ENCODE results near the gene PSKH1.
"Not testable (repeated sequence)": the region's sequence is repeated elsewhere in the genome, so short reads cannot be mapped to it uniquely, and the experiment has no call there.

PSKH1 gene

DNA sequence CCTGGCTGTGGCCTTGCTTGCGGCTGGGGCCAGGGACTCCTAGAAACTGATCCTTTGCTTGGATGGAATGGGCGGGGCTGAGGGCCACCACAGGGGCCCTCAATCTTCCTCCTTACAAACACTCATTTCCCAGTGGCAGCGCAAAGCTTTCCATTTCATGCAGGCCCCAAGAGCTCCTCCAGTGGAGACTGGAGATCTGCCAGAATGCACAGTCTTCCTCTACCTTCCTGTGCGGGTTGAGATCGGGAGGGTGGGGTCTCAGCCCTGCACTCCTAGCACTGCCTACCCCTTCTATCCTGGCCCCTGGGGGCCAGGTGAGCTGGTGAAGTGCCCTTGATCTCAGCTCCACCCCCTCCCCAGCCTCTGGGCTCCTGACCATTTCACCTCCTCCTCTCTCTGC is 6.7 kb upstream of the PSKH1 start:
- DNase-seq (ENCODE audit: low read depth in 2 of 2) = no peak

DNA sequence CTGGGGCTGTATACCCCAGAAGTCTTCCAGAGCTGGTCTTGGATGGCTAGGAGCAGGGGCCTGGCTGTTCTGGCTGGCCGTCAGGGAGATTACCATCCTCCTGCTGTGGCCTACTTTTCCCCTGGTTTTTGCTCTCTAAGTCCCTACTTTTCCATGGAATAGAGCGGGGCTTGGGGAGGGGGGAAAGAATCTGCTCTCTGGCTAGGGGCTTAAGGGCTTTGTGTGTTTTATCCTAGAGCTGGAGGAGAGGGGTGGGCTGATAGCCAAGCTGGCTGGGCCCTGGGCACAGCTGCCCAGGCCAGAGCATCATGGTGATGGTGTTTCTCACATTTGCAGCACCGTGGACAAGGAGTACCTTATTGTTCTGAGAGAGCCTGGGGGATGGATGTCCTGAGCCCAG is 4.7 kb upstream of the PSKH1 start:
- no peak for DNase-seq (ENCODE audit: low read depth in 2 of 2)

- DNase-seq (ENCODE audit: low read depth in 2 of 2) = no peak
Measured at GRCh38 chr16:67892375-67892774, 679 bp upstream of the PSKH1 start.

DNA sequence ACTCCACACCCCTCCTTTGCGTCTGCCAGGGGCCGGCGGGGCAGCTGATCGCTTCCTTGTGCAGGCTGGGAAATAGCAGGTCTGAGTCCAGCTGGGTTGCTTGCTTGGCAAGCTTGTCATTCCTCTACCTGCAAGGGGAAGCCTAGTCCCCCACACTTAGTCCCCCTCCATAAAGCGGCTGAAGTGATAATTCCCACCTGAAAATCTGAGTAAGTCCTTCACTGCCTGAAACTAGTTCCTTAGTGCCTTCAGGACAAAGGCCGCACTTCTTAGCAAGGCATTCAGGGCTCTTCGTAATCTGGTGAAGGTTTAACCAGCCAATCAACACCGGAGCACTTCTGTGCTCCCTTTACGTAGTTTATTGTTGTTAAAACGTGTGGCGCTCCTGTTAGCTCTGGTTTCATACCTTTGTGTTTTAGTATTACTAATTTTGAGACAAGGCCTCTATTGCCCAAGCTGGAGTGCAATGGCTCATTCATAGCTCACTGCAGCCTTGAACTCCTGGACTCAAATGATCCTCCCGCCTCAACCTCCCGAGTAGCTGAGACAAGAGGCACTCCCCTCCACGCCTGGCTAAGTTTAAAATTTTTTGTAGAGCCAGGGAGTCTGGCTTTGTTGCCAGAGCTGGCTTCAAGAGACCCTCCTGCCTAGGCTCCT is 817 bp downstream of the PSKH1 start:
- no peak for DNase-seq (ENCODE audit: low read depth in 2 of 2)

GRCh38 chr16:67897231-67897630 is 4.2 kb downstream of the PSKH1 start:
- no peak for DNase-seq (ENCODE audit: low read depth in 2 of 2)

DNA sequence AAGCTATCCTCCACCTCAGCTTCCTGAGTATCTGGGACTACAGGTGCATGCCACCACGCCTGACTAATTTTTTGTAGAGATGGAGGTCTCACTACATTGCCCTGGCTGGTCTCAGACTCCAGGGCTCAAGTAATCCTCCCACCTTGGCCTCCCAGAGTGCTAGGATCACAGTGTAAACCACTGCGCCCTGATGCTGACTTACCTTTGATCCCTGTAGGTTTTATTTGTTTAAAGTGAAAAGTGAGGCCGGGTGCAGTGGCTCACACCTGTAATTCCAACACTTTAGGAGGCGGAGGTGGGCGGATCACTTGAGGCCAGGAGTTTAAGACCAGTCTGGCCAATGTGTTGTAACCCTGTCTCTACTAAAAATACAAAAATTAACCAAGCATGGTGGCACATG is 8.7 kb downstream of the PSKH1 start:
- no peak for DNase-seq (ENCODE audit: low read depth in 2 of 2)

- no peak for DNase-seq (ENCODE audit: low read depth in 2 of 2)
Measured at GRCh38 chr16:67902831-67903230, 9.8 kb downstream of the PSKH1 start.

DNA sequence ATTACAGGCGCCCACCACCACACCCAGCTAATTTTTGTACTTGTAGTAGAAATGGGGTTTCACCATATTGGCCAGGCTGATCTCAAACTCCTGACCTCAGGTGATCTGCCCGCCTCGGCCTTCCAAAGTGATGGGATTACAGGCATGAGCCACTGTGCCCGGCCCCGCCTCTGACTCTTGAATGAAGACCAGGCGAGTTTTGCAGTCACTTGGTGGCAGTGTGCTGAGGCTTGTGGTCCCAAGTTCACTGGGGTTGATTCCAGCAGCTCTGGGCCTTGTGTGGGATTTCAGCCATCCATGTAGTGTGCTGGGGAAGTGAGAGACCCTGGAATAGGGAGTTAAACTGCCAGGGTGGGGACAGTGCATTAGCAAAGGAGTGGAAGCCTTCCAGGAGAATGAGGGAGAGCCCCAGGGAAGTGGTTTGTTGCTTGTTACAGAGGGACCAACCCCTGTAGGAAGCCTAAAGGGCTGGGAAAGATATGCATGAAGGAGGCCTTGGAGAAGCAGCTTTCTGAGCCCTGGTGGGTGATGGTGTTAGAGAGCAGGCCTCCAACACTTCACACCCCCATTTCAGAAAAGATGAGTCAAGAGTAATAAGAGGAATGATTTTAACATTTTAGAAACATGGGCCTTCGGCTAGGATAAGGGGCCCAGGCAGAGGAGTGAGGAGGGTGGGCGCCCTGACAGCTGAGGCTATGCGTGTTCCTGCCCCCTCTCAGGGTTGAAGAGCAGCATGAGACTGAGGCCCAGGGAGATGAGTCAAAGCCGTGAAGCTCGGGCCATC is 14.5 kb downstream of the PSKH1 start:
- DNase-seq (ENCODE audit: low read depth in 2 of 2) = no peak

GRCh38 chr16:67909056-67909742 is 16.1 kb downstream of the PSKH1 start:
- DNase-seq (ENCODE audit: low read depth in 2 of 2) = no peak

DNA sequence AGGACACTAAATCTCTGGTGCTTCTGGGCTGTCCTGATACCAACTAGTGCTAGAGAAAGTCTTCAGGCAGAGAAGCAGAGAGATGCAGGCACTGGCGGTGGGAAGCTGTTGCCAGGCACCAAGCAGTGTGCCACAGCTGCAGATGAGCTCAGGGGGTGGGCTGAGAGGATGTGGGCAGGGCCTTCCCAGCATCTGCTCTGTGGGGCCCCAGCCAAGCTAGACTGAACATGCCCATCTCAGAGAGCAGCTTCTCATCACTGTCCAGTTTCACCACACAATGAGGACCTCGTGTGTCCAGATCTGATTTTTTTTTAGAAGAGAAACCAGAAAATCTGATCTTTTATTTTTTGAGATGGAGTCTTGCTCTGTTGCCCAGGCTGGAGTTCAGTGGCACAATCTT is 17.1 kb downstream of the PSKH1 start:
- DNase-seq (ENCODE audit: low read depth in 2 of 2) = peak in 1 of 2 donors; percentile 24

- DNase-seq (ENCODE audit: low read depth in 2 of 2) = no peak
Measured at GRCh38 chr16:67914758-67915495, 21.9 kb downstream of the PSKH1 start.

GRCh38 chr16:67915496-67915769 is 22.4 kb downstream of the PSKH1 start:
- not testable (repeated sequence) for DNase-seq (ENCODE audit: low read depth in 2 of 2)

DNA sequence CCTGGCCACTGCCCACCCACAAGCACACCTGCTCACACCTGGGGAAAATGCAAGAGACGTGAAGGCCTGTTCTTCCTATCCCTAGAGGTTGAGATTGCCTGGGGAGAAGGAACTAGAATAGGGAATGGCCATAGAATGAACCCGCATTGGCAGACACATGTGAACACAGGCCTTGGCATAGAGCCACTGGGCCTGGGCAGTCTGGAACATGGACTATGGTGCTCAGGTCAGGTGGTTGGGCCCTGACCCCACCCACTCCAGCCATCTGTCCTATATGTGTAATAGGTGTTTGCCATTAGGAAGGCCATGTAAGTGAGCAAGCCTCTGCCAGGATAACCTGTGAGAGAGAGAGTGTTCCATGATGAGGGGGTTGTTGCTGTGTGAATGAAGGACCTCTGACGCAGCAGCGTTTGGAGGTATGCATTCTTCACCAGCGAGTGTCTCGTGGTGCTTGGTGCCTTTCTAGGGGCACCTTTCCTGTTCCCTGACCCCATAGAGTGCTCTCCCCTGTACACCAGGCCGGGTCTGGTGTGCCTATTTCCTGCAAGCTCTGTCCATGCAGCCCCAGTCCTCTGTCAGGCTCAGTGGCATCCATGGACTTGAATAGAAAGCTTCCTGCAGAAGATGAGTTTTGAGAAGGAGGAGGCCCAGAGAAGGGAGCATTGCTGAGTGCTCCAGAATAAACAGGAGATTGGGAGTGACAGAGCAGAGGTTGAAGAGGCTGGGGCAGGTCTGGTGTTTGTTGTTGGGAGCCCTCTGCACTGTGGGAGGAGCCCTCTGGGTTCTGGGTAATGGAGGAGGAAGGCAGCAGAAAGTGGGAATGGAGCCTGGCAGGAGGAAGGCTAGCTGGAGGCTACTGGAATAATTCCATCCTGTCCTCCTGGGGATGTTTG is 23.0 kb downstream of the PSKH1 start:
- no peak for DNase-seq (ENCODE audit: low read depth in 2 of 2)

GRCh38 chr16:67917140-67917851 is 24.2 kb downstream of the PSKH1 start:
- no peak for DNase-seq (ENCODE audit: low read depth in 2 of 2)

GRCh38 chr16:67917852-67918236 is 24.8 kb downstream of the PSKH1 start:
- peak in 1 of 2 donors; percentile 24 for DNase-seq (ENCODE audit: low read depth in 2 of 2)

DNA sequence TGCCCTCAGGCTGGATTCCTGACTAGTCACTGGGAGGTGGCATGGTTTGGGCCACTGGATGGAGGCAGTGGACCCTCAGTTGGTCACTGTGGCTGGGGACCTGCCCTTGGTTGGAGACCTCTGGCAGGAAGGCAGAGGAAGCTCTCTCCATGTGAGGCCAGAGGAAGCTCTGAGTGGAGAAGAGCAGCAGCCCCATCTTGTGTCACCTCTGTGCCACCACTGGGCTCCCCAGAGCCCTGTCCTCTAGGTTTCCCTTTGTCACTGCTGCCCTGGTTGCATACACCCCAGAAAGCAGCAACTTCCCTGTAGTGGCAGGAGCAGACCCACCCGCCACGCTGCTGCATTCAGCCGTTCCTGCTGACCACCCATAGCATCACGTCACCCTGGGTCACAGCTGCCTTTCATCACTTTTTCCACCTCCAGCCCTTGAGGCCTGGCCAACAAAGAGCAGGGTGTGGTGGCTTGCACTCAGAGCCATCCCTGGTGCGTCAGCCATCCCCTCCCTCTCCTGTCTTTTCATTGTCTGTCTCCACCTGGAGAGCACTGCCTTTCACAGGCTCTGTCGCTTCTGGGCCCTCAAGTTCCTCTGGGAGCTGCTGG is 26.7 kb downstream of the PSKH1 start:
- DNase-seq (ENCODE audit: low read depth in 2 of 2) = no peak

GRCh38 chr16:67922221-67922620 is 29.2 kb downstream of the PSKH1 start:
- no peak for DNase-seq (ENCODE audit: low read depth in 2 of 2)

DNA sequence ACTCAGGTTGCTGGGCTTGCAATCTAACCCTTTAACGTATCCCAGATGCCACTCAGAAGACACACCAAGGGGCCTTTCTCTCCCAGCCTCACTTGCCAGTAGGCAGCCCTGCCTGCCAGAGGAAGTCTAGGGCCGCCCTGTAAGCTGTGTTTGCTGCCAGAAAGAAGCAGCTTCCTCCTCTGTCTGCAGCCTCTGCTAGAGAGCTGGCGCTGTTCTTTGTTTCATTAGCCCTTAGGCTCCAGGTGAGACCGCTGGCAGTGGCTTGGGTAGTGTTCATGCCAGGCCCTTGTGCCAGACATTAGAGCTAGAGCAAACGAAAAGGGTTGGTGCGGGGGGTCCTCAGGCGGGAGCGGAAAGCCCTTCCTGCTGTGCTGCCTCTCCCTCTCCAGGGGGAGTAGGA is 29.7 kb downstream of the PSKH1 start:
- no peak for DNase-seq (ENCODE audit: low read depth in 2 of 2)

- no peak for DNase-seq (ENCODE audit: low read depth in 2 of 2)
Measured at GRCh38 chr16:67923414-67924116, 30.5 kb downstream of the PSKH1 start.

All from stimulated activated CD8-positive, alpha-beta memory T cell treated with anti-CD3 and anti-CD28 coated beads, Interleukin-2, amount 100 ng/mL, for 48 hours (primary cell).